GM10266 (cell line): ENCODE data around the gene RREB1.

Source experiments
- DNase-seq: peaks from one replicate; pipeline ENCODE4 v3.0.0; 2012; ENCODE audit errors: extremely low spot score
- CTCF ChIP-seq: IDR thresholded peaks from 2 replicates; pipeline ENCODE4 v1.5.1; 2012; ENCODE audit warnings: mild to moderate bottlenecking, low read depth; ENCODE audit not compliant: control insufficient read depth, insufficient read depth; ENCODE audit errors: missing control alignments

Gene RREB1

GRCh38 chr6:7295916-7296315, 188.2 kb downstream of the RREB1 start:
- TF ChIP-seq CTCF = no peak
- DNase-seq = no peak

- no peak for DNase-seq
- no peak for TF ChIP-seq CTCF
These were observed 188.8 kb downstream of the RREB1 start for GRCh38 chr6:7296602-7297001.

- DNase-seq = no peak
- no peak for TF ChIP-seq CTCF
These were observed 190.4 kb downstream of the RREB1 start for GRCh38 chr6:7298113-7298512.

- TF ChIP-seq CTCF = no peak
- DNase-seq = no peak
These were observed 193.2 kb downstream of the RREB1 start for GRCh38 chr6:7300926-7301325.
